PFSK-1 (cell line): ENCODE measurements around the gene SLC15A4.

Experiments
- POLR2AphosphoS5 ChIP-seq: IDR thresholded peaks from 2 replicates; pipeline ENCODE4 v1.6.1; 2012; ENCODE audit warnings: low read depth, mild to moderate bottlenecking, control low read depth, low read length, moderate library complexity
- REST ChIP-seq, 2 experiments: IDR thresholded peaks; 2 replicates each; pipeline versions ENCODE4 v1.6.1 to v1.8.0; 2011 to 2012; ENCODE audit warnings: low read depth in 2 of 2, low read length in 2 of 2, control low read depth in 1 of 2, inconsistent platforms in 1 of 2, mild to moderate bottlenecking in 1 of 2, moderate library complexity in 1 of 2; ENCODE audit not compliant: insufficient read depth in 1 of 2
- SIN3A ChIP-seq: IDR thresholded peaks from 2 replicates; pipeline ENCODE4 v1.6.1; 2012; ENCODE audit warnings: mild to moderate bottlenecking, low read length, moderate library complexity, borderline replicate concordance; ENCODE audit not compliant: insufficient read depth
- TAF1 ChIP-seq: IDR thresholded peaks from 2 replicates; pipeline ENCODE4 v1.6.1; 2012; ENCODE audit warnings: low read length, control low read depth, borderline replicate concordance; ENCODE audit not compliant: insufficient read depth

- TF ChIP-seq REST (IDR thresholded peaks at IDR 0.05; ENCODE audit: insufficient read depth in 1 of 2, low read depth in 2 of 2, low read length in 2 of 2) (no peak), SIN3A (no peak), POLR2AphosphoS5 (no peak), TAF1 (no peak)
Observed at GRCh38 chr12:128802756-128803155, 21.0 kb downstream of the SLC15A4 start.
